CD1c-positive myeloid dendritic cell (primary cell): Measurements from ENCODE around the gene FXYD3.

Source experiments
- DNase-seq: peaks from one replicate; pipeline ENCODE4 v3.0.0-alpha.2; 2016; ENCODE audit errors: extremely low spot score

The FXYD3 gene

DNA sequence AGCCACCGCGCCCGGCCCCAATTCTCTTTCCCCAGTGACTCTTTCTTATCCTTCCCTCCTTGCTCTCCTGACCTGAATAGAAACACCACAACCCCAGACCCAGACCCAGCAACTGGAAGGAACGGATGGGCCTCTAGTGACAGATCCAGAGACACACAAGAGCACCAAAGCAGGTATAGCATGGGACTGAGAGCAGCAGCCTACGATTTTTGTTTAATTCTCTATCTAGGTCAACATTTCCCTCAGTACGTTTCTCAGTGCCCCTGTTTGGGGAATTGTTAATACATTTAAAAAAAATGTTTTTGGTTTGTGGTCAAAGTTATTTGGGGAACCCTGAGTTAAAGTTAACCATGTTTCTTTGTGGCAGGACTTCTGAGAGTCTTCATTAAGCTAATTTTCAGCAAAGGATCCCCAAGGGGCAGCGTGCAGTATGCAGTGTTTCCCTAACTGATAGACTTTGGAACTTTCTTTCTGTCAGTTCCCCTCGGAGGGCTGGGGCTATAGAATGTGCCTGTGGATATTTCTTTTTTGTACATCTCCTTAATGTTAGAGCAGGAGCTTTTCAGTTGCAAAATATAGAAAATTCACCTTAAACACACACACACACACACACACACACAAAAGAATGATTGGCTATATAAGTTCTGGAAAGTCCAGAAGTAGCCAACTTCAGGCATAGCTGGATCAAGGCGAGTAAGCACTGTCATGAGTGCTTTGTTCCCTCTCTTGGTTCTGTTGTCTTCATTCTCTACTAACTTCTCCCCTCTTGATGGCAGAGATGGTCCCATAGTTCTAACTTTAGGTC lies 45.2 kb downstream of the FXYD3 start:
- no peak for DNase-seq

DNA sequence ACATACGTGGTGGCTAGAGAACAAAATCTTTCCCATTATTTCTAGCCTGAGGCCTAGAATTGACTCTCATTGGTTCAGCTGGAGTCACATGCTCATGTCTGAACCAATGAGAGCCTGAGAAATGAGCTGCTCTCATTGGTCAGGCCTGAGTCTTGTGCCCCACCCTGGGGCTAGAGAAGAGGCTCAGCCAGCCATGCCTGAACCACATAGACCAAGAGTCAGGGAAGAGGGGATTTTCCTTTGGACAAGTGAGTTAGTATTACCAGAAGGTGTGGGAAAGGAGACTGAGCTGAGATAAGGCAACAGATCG lies 45.8 kb downstream of the FXYD3 start:
- DNase-seq, result no peak

DNA sequence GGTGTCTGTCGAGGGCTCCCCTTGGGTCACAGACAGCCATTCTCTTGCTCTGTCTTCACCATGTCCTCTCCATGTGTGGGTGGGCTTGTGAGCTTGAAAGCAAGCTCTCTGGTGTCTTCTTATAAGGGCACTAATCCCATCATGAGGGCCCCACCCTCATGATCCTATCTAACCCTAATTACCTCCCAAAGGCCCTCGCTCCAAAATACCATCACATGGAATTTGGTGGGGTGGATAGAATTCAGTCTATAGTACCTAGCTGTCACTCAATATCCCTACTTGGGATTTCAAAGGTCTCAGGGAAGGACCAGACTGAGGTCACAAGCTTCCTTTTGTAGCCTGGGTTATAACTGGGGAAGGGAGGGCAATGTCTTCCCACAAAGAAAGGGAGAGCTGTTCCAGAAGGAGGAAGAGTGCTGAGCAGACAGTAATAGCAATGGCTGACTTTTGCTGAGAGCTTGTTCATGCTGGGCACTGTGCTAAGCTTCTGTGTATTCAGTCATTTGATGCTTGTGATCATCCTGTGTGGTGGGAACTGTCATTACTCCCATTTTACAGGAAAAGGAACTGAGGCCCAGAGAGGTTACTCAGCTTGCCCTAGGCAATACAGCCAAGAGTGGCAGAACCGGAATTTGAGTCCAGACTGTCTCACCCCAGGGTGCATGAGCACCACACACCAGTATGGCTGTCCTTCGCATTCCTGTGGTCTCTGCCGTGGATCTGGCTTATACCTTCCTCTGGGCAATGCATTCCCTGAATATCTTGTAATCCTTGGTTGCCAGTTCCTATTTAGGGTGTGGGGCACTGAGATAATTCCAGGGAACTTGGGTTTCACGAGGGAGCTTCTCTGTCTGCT lies 47.1 kb downstream of the FXYD3 start:
- no peak for DNase-seq

DNA sequence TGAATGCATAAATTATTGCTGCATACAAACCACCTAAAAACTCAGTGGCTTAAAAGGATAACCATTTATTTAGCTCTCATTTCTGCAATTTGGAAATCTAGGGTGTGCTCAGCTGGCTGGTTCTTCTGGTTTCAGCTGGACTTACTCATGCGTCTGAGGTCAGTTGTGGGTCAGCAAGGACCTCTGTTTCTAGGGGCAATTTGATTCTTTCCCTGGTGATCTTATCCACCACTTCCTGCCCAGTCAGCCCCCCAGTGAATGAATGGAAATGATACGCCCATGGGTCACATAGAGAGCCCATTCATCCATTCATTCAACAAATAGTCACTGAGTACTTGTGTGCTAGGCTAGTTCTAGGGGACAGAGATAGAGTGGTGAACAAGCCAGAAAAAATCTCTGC lies 48.8 kb downstream of the FXYD3 start:
- no peak for DNase-seq

DNA sequence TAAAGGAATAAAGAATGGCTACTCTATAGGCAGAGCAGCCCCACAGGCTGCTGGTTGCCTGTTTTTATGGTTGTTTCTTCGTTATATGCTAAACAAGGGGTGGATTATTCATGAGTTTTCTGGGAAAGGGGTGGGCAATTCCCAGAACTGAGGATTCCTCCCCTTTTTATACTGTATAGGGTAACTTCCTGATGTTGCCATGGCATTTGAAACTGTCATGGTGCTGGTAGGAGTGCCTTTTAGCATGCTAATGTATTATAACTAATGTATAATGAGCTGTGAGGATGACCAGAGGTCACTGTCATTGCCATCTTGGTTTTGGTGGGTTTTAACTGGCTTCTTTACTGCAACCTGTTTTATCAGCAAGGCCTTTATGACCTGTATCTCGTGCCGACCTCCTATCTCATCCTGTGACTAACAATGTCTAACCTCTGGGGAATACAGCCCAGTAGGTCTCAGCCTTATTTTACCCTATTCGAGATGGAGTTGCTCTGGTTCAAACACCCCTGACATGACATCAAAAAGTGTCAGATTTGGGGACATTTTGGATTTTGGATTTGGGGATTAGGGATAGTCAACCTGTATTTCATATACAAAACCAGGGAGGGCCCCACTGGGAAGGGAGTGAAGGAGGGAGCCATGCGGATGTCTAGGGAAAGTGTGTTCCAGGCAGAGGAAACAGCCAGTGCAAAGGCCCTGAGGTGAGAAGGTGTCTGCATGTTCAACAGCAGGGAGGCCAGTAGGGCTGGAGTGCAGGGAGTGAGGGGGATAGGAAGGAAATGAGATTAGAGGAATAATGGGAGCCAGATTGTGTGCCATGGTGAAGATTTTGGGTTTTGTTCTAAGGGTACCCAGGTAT lies 49.8 kb downstream of the FXYD3 start:
- no peak for DNase-seq

DNA sequence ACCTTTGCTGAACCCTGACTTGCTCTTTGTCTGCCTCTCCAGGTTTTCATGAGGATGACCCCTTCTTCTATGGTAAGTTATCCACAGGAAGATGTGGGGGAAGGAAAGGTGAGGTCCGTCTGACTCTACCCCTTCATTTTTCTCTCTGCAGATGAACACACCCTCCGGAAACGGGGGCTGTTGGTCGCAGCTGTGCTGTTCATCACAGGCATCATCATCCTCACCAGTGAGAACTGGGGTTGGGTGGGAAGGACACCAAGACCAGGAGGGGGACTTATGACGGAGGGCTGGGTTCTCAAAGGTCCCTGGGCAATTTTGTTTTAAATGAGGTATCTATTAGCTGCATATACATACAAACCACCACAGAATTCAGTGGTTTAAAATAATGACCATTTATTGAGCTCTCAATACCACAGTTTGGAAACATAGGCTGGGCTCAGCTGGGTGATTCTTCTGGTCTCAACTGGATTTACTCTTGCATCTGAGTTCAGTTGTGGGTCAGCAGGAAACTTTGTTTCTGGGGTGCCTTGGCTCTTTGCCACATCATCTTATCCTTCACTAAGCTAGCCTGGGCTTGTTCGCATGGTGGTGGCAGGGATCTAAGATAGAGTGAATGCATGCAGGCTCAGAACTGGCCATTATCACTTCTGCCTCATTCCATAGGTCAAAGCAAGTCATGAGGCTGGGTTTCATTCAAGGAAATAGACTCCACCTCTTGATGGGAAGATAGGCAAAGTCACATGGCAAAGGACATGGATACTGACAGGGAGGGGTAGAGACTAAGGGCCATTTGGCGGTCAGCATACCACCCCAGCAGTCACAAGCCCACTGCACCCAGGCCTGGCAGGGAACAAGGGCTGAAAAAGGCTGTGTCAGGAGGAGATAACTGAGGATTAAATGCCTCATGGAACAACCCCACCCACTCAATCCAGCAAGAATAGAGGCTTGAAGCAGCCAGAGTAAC lies 50.8 kb downstream of the FXYD3 start:
- DNase-seq, result no peak

DNA sequence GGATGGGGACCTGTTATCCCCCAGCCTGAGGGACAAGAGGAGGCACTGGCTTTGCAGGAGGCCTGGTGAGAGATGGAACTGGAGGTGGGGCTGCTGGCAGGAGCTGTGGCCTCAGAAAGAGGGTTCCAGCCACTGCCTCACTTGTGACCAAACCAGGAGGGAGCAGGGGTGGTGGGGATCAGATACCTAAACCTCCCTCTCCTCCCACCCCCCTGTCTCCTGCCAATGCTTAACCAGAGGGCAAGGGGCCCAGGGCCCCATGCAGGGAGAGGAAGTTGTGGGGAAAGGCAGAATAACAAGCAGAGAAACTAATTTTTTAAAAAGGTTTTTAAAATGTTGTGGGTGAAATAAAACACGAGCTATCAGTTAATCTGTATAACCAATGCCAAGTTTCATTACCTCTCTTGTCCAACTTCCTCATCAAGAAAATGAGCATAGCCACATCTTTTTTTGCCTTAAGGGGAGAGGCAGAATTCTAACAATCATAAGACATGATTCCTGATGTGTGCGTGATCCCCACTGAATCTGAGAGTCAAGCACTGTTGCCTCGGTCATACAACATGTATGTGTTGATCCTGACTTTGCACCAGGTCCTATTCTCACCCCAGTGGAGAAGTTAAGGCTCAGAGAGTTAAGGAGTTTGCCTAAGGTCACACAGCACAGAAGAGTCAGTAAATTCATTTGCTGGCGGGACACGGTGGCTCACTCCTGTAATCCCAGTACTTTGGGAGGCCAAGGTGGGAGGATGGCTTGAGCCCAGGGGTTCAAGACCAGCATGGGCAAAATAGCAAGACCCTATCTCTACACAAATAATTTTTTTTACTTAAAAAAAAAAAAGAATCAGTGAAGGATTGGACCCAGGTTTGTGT lies 51.9 kb downstream of the FXYD3 start:
- DNase-seq, result peak; percentile 47

DNA sequence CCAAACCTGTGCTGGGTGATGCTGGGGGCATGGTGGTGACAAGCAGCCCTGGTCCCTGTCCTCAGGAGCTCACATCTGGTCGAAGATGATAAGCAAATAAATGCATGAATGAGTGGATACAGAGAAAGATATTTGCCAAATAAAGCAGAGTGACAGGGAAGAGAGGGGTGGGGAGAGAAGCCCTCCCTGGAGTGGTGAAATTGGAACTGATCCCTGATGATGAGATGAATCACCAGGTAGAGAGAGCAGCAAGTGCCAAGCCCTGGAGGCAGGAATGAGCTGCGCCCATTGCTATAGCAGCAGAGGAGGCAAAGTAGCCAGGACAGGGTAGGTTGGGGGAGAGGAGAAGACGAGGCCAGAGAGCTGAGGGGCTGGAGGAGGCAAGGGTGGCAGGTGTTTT lies 52.6 kb downstream of the FXYD3 start:
- no peak for DNase-seq

DNA sequence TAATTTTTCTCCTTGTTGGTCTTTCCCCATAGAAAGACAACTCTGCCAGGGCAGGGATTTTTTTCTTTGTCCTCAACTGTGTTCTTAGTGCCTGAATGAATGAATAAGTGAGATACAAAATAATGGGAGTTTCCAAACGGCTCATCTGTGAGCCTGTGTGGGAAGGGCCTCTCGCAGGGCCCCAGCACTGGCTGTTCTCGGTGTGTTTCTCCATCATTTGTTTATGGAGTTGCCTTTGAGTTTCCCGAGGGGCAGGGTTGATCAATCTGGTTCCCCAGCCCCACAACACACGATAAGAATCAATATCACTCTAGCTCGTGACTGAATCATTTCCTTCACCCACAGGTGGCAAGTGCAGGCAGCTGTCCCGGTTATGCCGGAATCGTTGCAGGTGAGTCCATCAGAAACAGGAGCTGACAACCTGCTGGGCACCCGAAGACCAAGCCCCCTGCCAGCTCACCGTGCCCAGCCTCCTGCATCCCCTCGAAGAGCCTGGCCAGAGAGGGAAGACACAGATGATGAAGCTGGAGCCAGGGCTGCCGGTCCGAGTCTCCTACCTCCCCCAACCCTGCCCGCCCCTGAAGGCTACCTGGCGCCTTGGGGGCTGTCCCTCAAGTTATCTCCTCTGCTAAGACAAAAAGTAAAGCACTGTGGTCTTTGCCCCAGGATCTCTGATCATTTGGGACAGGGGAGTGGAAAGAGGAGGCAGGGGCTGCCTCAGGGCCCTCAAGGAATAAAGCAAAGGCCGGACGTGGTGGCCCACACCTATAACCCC lies 53.8 kb downstream of the FXYD3 start:
- no peak for DNase-seq

DNA sequence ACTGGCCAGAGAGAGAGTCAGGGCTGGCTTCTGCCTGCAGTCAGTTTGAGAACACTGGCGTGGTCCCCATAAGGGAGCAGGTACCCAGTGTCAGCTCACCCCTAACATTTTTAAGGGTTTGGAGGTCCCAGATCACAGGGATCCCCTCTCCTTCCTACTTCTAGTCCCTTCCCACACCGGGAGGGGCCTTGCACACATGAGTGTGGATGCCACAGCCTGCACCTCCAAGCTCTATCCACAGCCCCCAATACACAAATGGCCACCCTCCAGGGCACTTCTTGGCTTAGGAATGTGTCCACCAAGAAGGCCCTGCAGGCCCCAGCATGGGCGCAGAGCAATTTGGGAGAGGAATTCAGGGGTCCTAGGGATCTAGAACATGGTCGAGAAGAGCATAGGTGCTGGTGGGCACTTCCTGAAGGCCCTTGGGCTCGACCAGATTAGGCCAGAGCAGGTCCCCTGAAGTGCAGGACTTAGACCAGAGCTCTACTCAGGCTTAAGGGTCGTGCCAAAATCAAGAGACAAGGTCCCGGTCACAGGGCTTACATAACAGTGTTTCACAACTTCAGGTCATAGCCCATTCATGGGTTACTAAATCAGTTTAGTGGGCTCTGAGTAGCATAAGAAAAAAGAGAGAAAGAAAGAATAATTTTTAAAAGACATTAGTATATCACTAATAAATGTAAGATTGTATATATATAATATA lies 54.9 kb downstream of the FXYD3 start:
- no peak for DNase-seq

DNA sequence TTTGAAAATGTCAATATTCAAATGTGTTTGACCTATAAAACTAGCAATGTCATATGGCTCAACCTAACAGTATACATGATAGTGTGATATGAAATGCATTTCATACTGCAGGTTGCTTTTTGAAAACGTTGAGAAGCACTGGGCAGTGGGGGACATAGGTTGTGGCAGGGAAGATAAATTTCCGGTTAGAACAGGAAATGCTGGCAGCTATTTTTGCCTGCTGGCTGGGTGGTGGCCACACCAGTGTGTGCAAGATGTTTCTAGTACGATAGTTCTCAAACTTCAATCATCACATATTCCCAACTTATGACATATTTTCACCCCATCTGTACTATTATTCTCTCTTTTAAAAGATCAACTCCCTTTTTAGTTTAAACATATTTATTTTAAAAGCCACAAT lies 56.1 kb downstream of the FXYD3 start:
- no peak for DNase-seq
